Upper lobe of left lung (tissue), 4 donors: Measurements from ENCODE around the gene SCGB1A1.

Experiments used
- CTCF ChIP-seq, 6 experiments: fragments of 450-650 bp in 4 of 6; fragments of 200-600 bp in 2 of 6; sonication (generic) in 2 of 6; IDR thresholded peaks; one replicate each; pipeline ENCODE4 v1.5.1; 2016 to 2019; ENCODE audit warnings: antibody characterized with exemption in 6 of 6
- EP300 ChIP-seq, 4 donors: sonication (generic); formaldehyde crosslinking; IDR thresholded peaks; one replicate each; pipeline ENCODE4 v1.5.1; 2017; ENCODE audit warnings: antibody characterized with exemption in 4 of 4, control low read depth in 2 of 4
- POLR2A ChIP-seq, 4 donors: fragments of 450-650 bp; IDR thresholded peaks; one replicate each; pipeline ENCODE4 v1.5.1; 2016 to 2017; ENCODE audit warnings: antibody characterized with exemption in 4 of 4, mild to moderate bottlenecking in 2 of 4

GRCh38 chr11:62373464-62374119 is 45.2 kb upstream of the SCGB1A1 start:
- TF ChIP-seq POLR2A (IDR thresholded peaks at IDR 0.05), result no peak
- TF ChIP-seq CTCF (IDR thresholded peaks at IDR 0.05), result no peak
- TF ChIP-seq EP300 (IDR thresholded peaks at IDR 0.05), result no peak
